Motor neuron (in vitro differentiated cells): ENCODE data around the gene NHERF1. TPM values are rescaled to one million over a fixed set of nuclear protein-coding genes. Genes with fewer than 3 reads are reported as not detected.

ENCODE experiments used
- ATAC-seq, 8 experiments: fragments of 200-7000 bp; cut with Tn5 transposase; replicated peaks in 6 of 8; 2 replicates each; pipeline ENCODE4 v1.8.0; 2021; ENCODE audit warnings: mild to moderate bottlenecking in 8 of 8, moderate library complexity in 8 of 8
- H3K27ac ChIP-seq, 2 donors: fragments of 250-450 bp; sonication (Bioruptor Pico); 2 replicates each; pipeline ENCODE4 v1.9.0; 2021; ENCODE audit warnings: antibody characterized with exemption in 2 of 2, mild to moderate bottlenecking in 2 of 2, moderate library complexity in 1 of 2
- H3K4me1 ChIP-seq, 2 donors: fragments of 250-450 bp; sonication (Bioruptor Pico); replicated peaks in 1 of 2; 2 replicates each; pipeline ENCODE4 v1.6.1; 2021; ENCODE audit warnings: antibody characterized with exemption in 2 of 2, mild to moderate bottlenecking in 2 of 2, moderate library complexity in 1 of 2
- H3K4me3 ChIP-seq, 5 donors: fragments of 250-450 bp; sonication (Bioruptor Pico); 2 replicates each; pipeline ENCODE4 v1.9.0; 2021; ENCODE audit warnings: antibody characterized with exemption in 5 of 5, mild to moderate bottlenecking in 5 of 5, moderate library complexity in 4 of 5
- WGBS, 10 experiments: fragments of 450-650 bp; shearing (Covaris generic); methylation state at CpG; one replicate each; pipeline ENCODE4 v1.0.0; 2022; 5-methylcytosine and 5-hydroxymethylcytosine counted together
- in situ Hi-C, 9 experiments: fragments of 400-800 bp; cut with MboI; loops; one replicate each; pipeline ENCODE4 v1.15.0; 2021; ENCODE audit warnings: low sequenced_read_pairs in 9 of 9, low pct_unique_long_range_greater_than_20kb in 2 of 9; ENCODE audit not compliant: unreplicated experiment in 9 of 9
- total RNA-seq, 8 experiments: library from RNA; unstranded; fragments of 300-600 nt; gene quantifications; 2 replicates each; pipeline versions ENCODE4 v1.2.3 to v1.2.4, GENCODE V29; 2022

NHERF1 gene
- total RNA-seq, 8 experiments from 2014 or later, result 2.9 to 35.4 (median 12.9) TPM

- no peak overlapping the region for H3K4me3 ChIP-seq
- 0 to 60% (median 17%) methylated on average over 1 to 4 of the region's 4 CpGs for whole genome bisulfite sequencing, 10 experiments
- in situ Hi-C loops, result loop anchor here in 1 of 9 experiments (25.0 kb wide), 1 partner anchor 110 kb away; the partner anchor contains the start of gene CD300E
- peaks cover 7 to 12% of the 10 kb centered on the region in 2 donors for H3K4me1 ChIP-seq
- H3K27ac ChIP-seq, result no peak overlapping the region
- peak in 2 of 8 experiments; percentile 21 to 75 for ATAC-seq
Measured at GRCh38 chr17:74722782-74723181, 25.6 kb upstream of the NHERF1 start.

GRCh38 chr17:74723891-74724290 is 24.5 kb upstream of the NHERF1 start:
- no peak overlapping the region for H3K27ac ChIP-seq
- ATAC-seq, result no peak
- peaks cover 7 to 12% of the 10 kb centered on the region in 2 donors for H3K4me1 ChIP-seq
- WGBS, 10 experiments, result 0 to 100% (median 70%) methylated on average over 1 to 5 of the region's 5 CpGs; no CpG with 5 or more reads in 2 of the 10 experiments
- H3K4me3 ChIP-seq, result no peak overlapping the region
- in situ Hi-C loops, result loop anchor here in 1 of 9 experiments (25.0 kb wide), 1 partner anchor 112 kb away; the partner anchor contains the start of gene CD300E

GRCh38 chr17:74725111-74725510 is 23.3 kb upstream of the NHERF1 start:
- in situ Hi-C loops, result no loop called here
- H3K27ac ChIP-seq, result no peak overlapping the region
- peaks cover 7 to 12% of the 10 kb centered on the region in 2 donors for H3K4me1 ChIP-seq
- H3K4me3 ChIP-seq, result no peak overlapping the region
- 20 to 84% (median 20%) methylated on average over 1 to 3 of the region's 3 CpGs; no CpG with 5 or more reads in 7 of the 10 experiments for WGBS, 10 experiments
- ATAC-seq, result no peak

- peaks cover 0 to 9% of the 10 kb centered on the region in 2 donors for H3K4me1 ChIP-seq
- H3K27ac ChIP-seq, result no peak overlapping the region
- H3K4me3 ChIP-seq, result no peak overlapping the region
- in situ Hi-C loops, result no loop called here
- no peak for ATAC-seq
- 17 to 100% (median 84%) methylated on average over 1 to 3 of the region's 3 CpGs; no CpG with 5 or more reads in 2 of the 10 experiments for WGBS, 10 experiments
Measured at GRCh38 chr17:74728033-74728701, 20.3 kb upstream of the NHERF1 start.

- no peak for ATAC-seq
- Histone ChIP-seq H3K4me1 (peaks cover 0 to 6% of the 10 kb centered on the region in 2 donors), H3K4me3 (no peak overlapping the region), H3K27ac (no peak overlapping the region)
- in situ Hi-C loops, result no loop called here
- WGBS, 10 experiments, result 38 to 82% (median 65%) methylated on average over 2 to 3 of the region's 3 CpGs; no CpG with 5 or more reads in 6 of the 10 experiments
Measured at GRCh38 chr17:74728702-74729075, 19.7 kb upstream of the NHERF1 start.

- no peak for ATAC-seq
- H3K27ac ChIP-seq, result no peak overlapping the region
- no peak overlapping the region for H3K4me3 ChIP-seq
- 83 to 88% (median 83%) methylated on average over 1 to 4 of the region's 5 CpGs; no CpG with 5 or more reads in 7 of the 10 experiments for WGBS, 10 experiments
- in situ Hi-C loops, result no loop called here
- no peaks in the 10 kb centered on the region for H3K4me1 ChIP-seq
Measured at GRCh38 chr17:74729368-74729767, 19.1 kb upstream of the NHERF1 start.

- ATAC-seq, result no peak
- Histone ChIP-seq H3K4me1 (no peaks in the 10 kb centered on the region), H3K27ac (no peak overlapping the region), H3K4me3 (no peak overlapping the region)
- 10 to 86% (median 71%) methylated on average over 2 to 9 of the region's 15 CpGs; no CpG with 5 or more reads in 2 of the 10 experiments for WGBS, 10 experiments
- in situ Hi-C loops, result no loop called here
Measured at GRCh38 chr17:74729866-74730265, 18.6 kb upstream of the NHERF1 start.

GRCh38 chr17:74730491-74731346 is 17.7 kb upstream of the NHERF1 start:
- in situ Hi-C loops, result no loop called here
- H3K4me1 ChIP-seq, result peaks cover 0 to under 1% of the 10 kb centered on the region in 2 donors
- ATAC-seq, result peak in 2 of 8 experiments; percentile 38 to 47
- H3K27ac ChIP-seq, result no peak overlapping the region
- no peak overlapping the region for H3K4me3 ChIP-seq
- 50 to 78% (median 66%) methylated on average over 1 to 8 of the region's 16 CpGs; no CpG with 5 or more reads in 4 of the 10 experiments for WGBS, 10 experiments

- in situ Hi-C loops, result no loop called here
- Histone ChIP-seq H3K4me1 (peaks cover 2 to 5% of the 10 kb centered on the region in 2 donors), H3K27ac (no peak overlapping the region), H3K4me3 (no peak overlapping the region)
- no peak for ATAC-seq
- 0 to 50% (median 22%) methylated on average over 1 to 3 of the region's 4 CpGs; no CpG with 5 or more reads in 6 of the 10 experiments for WGBS, 10 experiments
Measured at GRCh38 chr17:74731347-74731605, 17.2 kb upstream of the NHERF1 start.

- ATAC-seq, result no peak
- H3K4me3 ChIP-seq, result no peak overlapping the region
- WGBS, 10 experiments, result 0 to 58% (median 0%) methylated on average over 1 to 4 of the region's 12 CpGs; no CpG with 5 or more reads in 3 of the 10 experiments
- H3K27ac ChIP-seq, result no peak overlapping the region
- in situ Hi-C loops, result no loop called here
- H3K4me1 ChIP-seq, result peaks cover 6 to 11% of the 10 kb centered on the region in 2 donors
Measured at GRCh38 chr17:74732042-74732867, 16.2 kb upstream of the NHERF1 start.

- WGBS, 10 experiments, result 0 to 68% (median 44%) methylated on average over 1 to 2 of the region's 9 CpGs; no CpG with 5 or more reads in 4 of the 10 experiments
- Histone ChIP-seq H3K4me3 (no peak overlapping the region), H3K4me1 (peaks cover 6 to 20% of the 10 kb centered on the region in 2 donors), H3K27ac (no peak overlapping the region)
- no peak for ATAC-seq
- in situ Hi-C loops, result no loop called here
Measured at GRCh38 chr17:74733365-74734122, 14.9 kb upstream of the NHERF1 start.

GRCh38 chr17:74734256-74734655 is 14.2 kb upstream of the NHERF1 start:
- no peak for ATAC-seq
- peaks cover 6 to 20% of the 10 kb centered on the region in 2 donors for H3K4me1 ChIP-seq

More at GRCh38 chr17:74734256-74734655, 14.2 kb upstream of the NHERF1 start:
- no peak overlapping the region for H3K27ac ChIP-seq
- WGBS, 10 experiments, result 40 to 100% (median 70%) methylated on average over 1 to 3 of the region's 3 CpGs; no CpG with 5 or more reads in 3 of the 10 experiments
- in situ Hi-C loops, result no loop called here
- no peak overlapping the region for H3K4me3 ChIP-seq
